ENCODE measurements around the gene CDK5R1. TPM values are rescaled to one million over a fixed set of nuclear protein-coding genes. Genes with fewer than 3 reads are reported as not detected.

The CDK5R1 gene
- total and polyA plus RNA-seq, 8 donors, result 0.37 to 2.6 (median 1.8) TPM; not detected in 2

- no peaks in the 10 kb centered on the region for H3K27me3 ChIP-seq
- peak overlapping the region in 1 of 4 donors; percentile 66 for H3K4me3 ChIP-seq
- intact Hi-C loops (cut with DNase I; ENCODE audit: low total_unique reads), result no loop called here
- H3K36me3 ChIP-seq, result peaks cover 0 to 14% (median 7%) of the 10 kb centered on the region in 4 donors
- no peak for DNase-seq
- no peak for TF ChIP-seq EP300 (IDR thresholded peaks at IDR 0.05)
- no peak for TF ChIP-seq CTCF (IDR thresholded peaks at IDR 0.05)
- no peak for TF ChIP-seq POLR2A (IDR thresholded peaks at IDR 0.05)
- TF ChIP-seq POLR2AphosphoS5 (IDR thresholded peaks at IDR 0.05), result no peak
- WGBS, 5 donors, result 93 to 98% (median 97%) methylated on average over 13 of the region's 13 CpGs
- H3K9me3 ChIP-seq, result no peaks in the 10 kb centered on the region
- peaks cover 16 to 51% (median 25%) of the 10 kb centered on the region in 4 donors for H3K4me1 ChIP-seq
- no peak overlapping the region for H3K27ac ChIP-seq
Observed at GRCh38 chr17:32488604-32489180, 1.9 kb downstream of the CDK5R1 start.

- H3K27ac ChIP-seq, result no peak overlapping the region
- no peak for DNase-seq
- peaks cover 12 to 49% (median 18%) of the 10 kb centered on the region in 4 donors for H3K4me1 ChIP-seq
- no peak overlapping the region for H3K4me3 ChIP-seq
- TF ChIP-seq EP300 (IDR thresholded peaks at IDR 0.05) (no peak), POLR2AphosphoS5 (IDR thresholded peaks at IDR 0.05) (no peak), CTCF (IDR thresholded peaks at IDR 0.05) (no peak), POLR2A (IDR thresholded peaks at IDR 0.05) (no peak)
- intact Hi-C loops (cut with DNase I; ENCODE audit: low total_unique reads), result loop anchor here (10.0 kb wide), 1 partner anchor 265 kb away; no protein-coding TSS in a partner anchor
- H3K9me3 ChIP-seq, result no peaks in the 10 kb centered on the region
- H3K36me3 ChIP-seq, result peaks cover 0 to 22% (median 16%) of the 10 kb centered on the region in 4 donors
- H3K27me3 ChIP-seq, result no peaks in the 10 kb centered on the region
- 81 to 91% (median 84%) methylated on average over 10 of the region's 10 CpGs for WGBS, 5 donors
Observed at GRCh38 chr17:32489320-32490100, 2.7 kb downstream of the CDK5R1 start.

GRCh38 chr17:32490101-32490482 is 3.3 kb downstream of the CDK5R1 start:
- Histone ChIP-seq H3K4me1 (peaks cover 12 to 53% (median 20%) of the 10 kb centered on the region in 4 donors), H3K36me3 (peaks cover 0 to 23% (median 18%) of the 10 kb centered on the region in 4 donors), H3K27ac (no peak overlapping the region), H3K9me3 (no peaks in the 10 kb centered on the region), H3K27me3 (no peaks in the 10 kb centered on the region), H3K4me3 (no peak overlapping the region)
- TF ChIP-seq POLR2AphosphoS5 (IDR thresholded peaks at IDR 0.05) (no peak), EP300 (IDR thresholded peaks at IDR 0.05) (no peak), CTCF (IDR thresholded peaks at IDR 0.05) (no peak), POLR2A (IDR thresholded peaks at IDR 0.05) (no peak)
- intact Hi-C loops (cut with DNase I; ENCODE audit: low total_unique reads), result loop anchor here (10.0 kb wide), 1 partner anchor 265 kb away; no protein-coding TSS in a partner anchor
- WGBS, 5 donors, result 76 to 88% (median 80%) methylated on average over 9 to 16 of the region's 16 CpGs
- DNase-seq, result no peak

GRCh38 chr17:32491371-32492263 is 4.8 kb downstream of the CDK5R1 start:
- TF ChIP-seq POLR2A (IDR thresholded peaks at IDR 0.05) (no peak), POLR2AphosphoS5 (IDR thresholded peaks at IDR 0.05) (no peak), EP300 (IDR thresholded peaks at IDR 0.05) (no peak), CTCF (IDR thresholded peaks at IDR 0.05) (no peak)
- no peak overlapping the region for H3K4me3 ChIP-seq
- no peaks in the 10 kb centered on the region for H3K27me3 ChIP-seq
- peaks cover 6 to 52% (median 17%) of the 10 kb centered on the region in 4 donors for H3K4me1 ChIP-seq
- 82 to 89% (median 86%) methylated on average over 13 to 21 of the region's 21 CpGs for WGBS, 5 donors
- no peak overlapping the region for H3K27ac ChIP-seq
- intact Hi-C loops (cut with DNase I; ENCODE audit: low total_unique reads), result loop anchor here (10.0 kb wide), 1 partner anchor 263 kb away; no protein-coding TSS in a partner anchor
- no peak for DNase-seq
- no peaks in the 10 kb centered on the region for H3K9me3 ChIP-seq
- peaks cover 0 to 23% (median 18%) of the 10 kb centered on the region in 4 donors for H3K36me3 ChIP-seq

Data from stomach (tissue), 9 donors.